K562 (cell line): ENCODE results near the gene PLCB3. TPM values are rescaled to one million over a fixed set of nuclear protein-coding genes. Genes with fewer than 3 reads are reported as not detected.

Experiments
- C11orf30 ChIP-seq: fragments of 450-650 bp; IDR thresholded peaks from 2 replicates; pipeline ENCODE4 v1.6.1; 2016; ENCODE audit warnings: low read depth, mild to moderate bottlenecking
- CREM ChIP-seq: IDR thresholded peaks from 2 replicates; pipeline ENCODE4 v1.6.1; 2014; ENCODE audit warnings: antibody characterized with exemption, low read depth
- DDX20 ChIP-seq: fragments of 450-650 bp; IDR thresholded peaks from 2 replicates; pipeline ENCODE4 v1.6.1; 2016; ENCODE audit warnings: missing genetic modification characterization, low read depth, mild to moderate bottlenecking, missing compliant biosample characterization, moderate library complexity
- ETS2 ChIP-seq: IDR thresholded peaks from 2 replicates; pipeline ENCODE4 v1.6.1; 2016; ENCODE audit warnings: borderline replicate concordance, missing genetic modification characterization, mild to moderate bottlenecking, moderate library complexity, missing compliant biosample characterization; ENCODE audit not compliant: poor library complexity, severe bottlenecking
- EWSR1 ChIP-seq: fragments of 450-650 bp; IDR thresholded peaks from 2 replicates; pipeline ENCODE4 v1.6.1; 2018; ENCODE audit warnings: borderline replicate concordance, mild to moderate bottlenecking, low read depth, moderate library complexity; ENCODE audit not compliant: partially characterized antibody
- FOXK1 ChIP-seq: sonication (generic); formaldehyde crosslinking; IDR thresholded peaks from 2 replicates; pipeline ENCODE4 v1.8.0; 2022; ENCODE audit warnings: missing genetic modification reagents, mild to moderate bottlenecking, borderline replicate concordance
- HIVEP1 ChIP-seq: fragments of 250-450 bp; sonication (Bioruptor Pico); IDR thresholded peaks from 2 replicates; pipeline ENCODE4 v1.4.0; 2020; ENCODE audit warnings: mild to moderate bottlenecking
- JUN ChIP-seq, 2 experiments: sonication (generic) in 1 of 2; formaldehyde crosslinking in 1 of 2; IDR thresholded peaks; 2 replicates each; pipeline versions ENCODE4 v1.6.1 to v1.8.0; 2012 to 2022; ENCODE audit warnings: borderline replicate concordance in 2 of 2, mild to moderate bottlenecking in 2 of 2, improper control_type of control experiment in 1 of 2, low read depth in 1 of 2, low read length in 1 of 2, missing genetic modification reagents in 1 of 2
- KDM5B ChIP-seq: fragments of 200-600 bp; sonication (generic); IDR thresholded peaks from 2 replicates; pipeline ENCODE4 v1.6.1; 2012; ENCODE audit warnings: low read depth, mild to moderate bottlenecking, moderate library complexity, low read length, control low read depth, inconsistent platforms; ENCODE audit not compliant: insufficient replicate concordance
- KLF16 ChIP-seq: IDR thresholded peaks from 2 replicates; pipeline ENCODE4 v1.6.1; 2016; ENCODE audit warnings: antibody characterized with exemption
- NFE2 ChIP-seq: IDR thresholded peaks from 2 replicates; pipeline ENCODE4 v1.6.1; 2014; ENCODE audit warnings: antibody characterized with exemption, low read depth
- NFRKB ChIP-seq: fragments of 450-650 bp; IDR thresholded peaks from 2 replicates; pipeline ENCODE4 v1.6.1; 2016; ENCODE audit warnings: low read depth
- PRMT5 ChIP-seq: sonication (generic); formaldehyde crosslinking; IDR thresholded peaks from 2 replicates; pipeline ENCODE4 v1.5.0; 2020; ENCODE audit warnings: missing genetic modification reagents
- ZBTB1 ChIP-seq: sonication (generic); formaldehyde crosslinking; IDR thresholded peaks from 2 replicates; pipeline ENCODE4 v1.8.1; 2023; ENCODE audit warnings: missing genetic modification reagents, low read depth, mild to moderate bottlenecking, borderline replicate concordance
- ZBTB49 ChIP-seq: sonication (generic); formaldehyde crosslinking; IDR thresholded peaks from 2 replicates; pipeline ENCODE4 v1.8.0; 2022; ENCODE audit warnings: missing genetic modification reagents, mild to moderate bottlenecking, borderline replicate concordance
- ZNF12 ChIP-seq: sonication (generic); formaldehyde crosslinking; IDR thresholded peaks from 2 replicates; pipeline ENCODE4 v1.4.0; 2020; ENCODE audit warnings: mild to moderate bottlenecking, missing genetic modification reagents
- ZNF124 ChIP-seq: sonication (generic); formaldehyde crosslinking; IDR thresholded peaks from 2 replicates; pipeline ENCODE4 v1.8.1; 2022; ENCODE audit warnings: missing genetic modification reagents
- ZNF740 ChIP-seq, 3 experiments: fragments of 200-800 bp in 1 of 3; sonication (Bioruptor generic) in 1 of 3; sonication (generic) in 1 of 3; formaldehyde crosslinking in 1 of 3; IDR thresholded peaks; 2 replicates each; pipeline versions ENCODE4 v1.6.1 to v1.8.0; 2016 to 2022; ENCODE audit warnings: mild to moderate bottlenecking in 2 of 3, missing compliant biosample characterization in 2 of 3, missing genetic modification characterization in 2 of 3, missing genetic modification reagents in 1 of 3
- ZSCAN29 ChIP-seq: fragments of 450-650 bp; IDR thresholded peaks from 2 replicates; pipeline ENCODE4 v1.6.1; 2017
- polyA plus RNA-seq, 8 experiments: library from polyadenylated mRNA; depleted of rRNA in 4 of 8; stranded (reverse) in 5 of 8; unstranded in 3 of 8; fragments of >200 nt; fragmentation: Nextera tagmentation in 2 of 8; fragmentation: Illumina TruSeq in 1 of 8; extraction: Ambion mirVana in 2 of 8; extraction: Trizol in 1 of 8; gene quantifications; 2 replicates each; pipeline versions ENCODE4 v1.2.1 to v1.2.3, GENCODE V29; 2011 to 2014; ENCODE audit warnings: inconsistent platforms in 1 of 8, missing spikeins in 1 of 8
- total RNA-seq, 7 experiments: library from RNA; depleted of rRNA in 6 of 7; stranded (reverse); fragments of >200 nt in 6 of 7; fragmentation: Illumina TruSeq in 2 of 7; extraction: Trizol in 2 of 7; gene quantifications; 2 replicates each; pipeline versions ENCODE4 v1.2.1 to v1.2.3, GENCODE V29; 2011 to 2021; ENCODE audit warnings: low replicate concordance in 1 of 7
- TF ChIP-seq, protein P1 (sequence below), 2 experiments: IDR thresholded peaks; 2 replicates each; pipeline ENCODE4 v1.6.1; 2012; ENCODE audit warnings: improper control_type of control experiment in 2 of 2, low read depth in 2 of 2, low read length in 2 of 2, borderline replicate concordance in 1 of 2
- TF ChIP-seq, protein P2 (sequence below): fragments of 250-450 bp; sonication (Bioruptor Pico); IDR thresholded peaks from 2 replicates; pipeline ENCODE4 v1.8.0; 2022; ENCODE audit warnings: inconsistent platforms, mild to moderate bottlenecking, moderate library complexity, borderline replicate concordance

PLCB3 gene
- total and polyA plus RNA-seq, 9 of the 15 experiments (the other 6 are each of a cell fraction or from before 2014, with no cell fraction given): 0.31 to 44.8 (median 14.6) TPM

DNA sequence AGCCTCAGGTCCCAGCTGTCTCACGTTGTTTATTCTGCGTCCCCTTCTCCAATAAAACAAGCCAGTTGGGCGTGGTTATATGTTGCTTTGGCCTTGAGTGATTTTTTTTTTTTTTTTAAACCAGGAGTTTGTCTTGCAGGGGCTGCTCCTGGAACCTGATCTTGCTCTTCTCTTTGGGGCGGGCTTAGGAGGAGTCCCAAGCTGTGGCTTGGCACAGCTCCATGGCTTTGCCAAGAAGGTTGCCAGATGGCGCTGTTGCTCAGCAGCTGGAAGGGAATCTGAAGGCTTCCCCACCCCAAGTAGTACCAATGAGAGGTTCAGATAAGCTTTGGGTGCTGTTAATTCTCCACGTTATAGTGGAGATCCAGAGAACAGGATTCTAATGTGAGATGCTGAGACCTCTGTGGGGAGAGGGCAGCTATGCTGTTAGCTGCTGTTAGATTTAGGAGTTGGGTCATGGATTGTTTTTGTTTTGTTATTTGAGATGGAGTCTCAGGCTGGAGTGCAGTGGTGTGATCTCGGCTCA, 46.8 kb upstream of the PLCB3 start (continued):
- TF ChIP-seq, protein P1, sequence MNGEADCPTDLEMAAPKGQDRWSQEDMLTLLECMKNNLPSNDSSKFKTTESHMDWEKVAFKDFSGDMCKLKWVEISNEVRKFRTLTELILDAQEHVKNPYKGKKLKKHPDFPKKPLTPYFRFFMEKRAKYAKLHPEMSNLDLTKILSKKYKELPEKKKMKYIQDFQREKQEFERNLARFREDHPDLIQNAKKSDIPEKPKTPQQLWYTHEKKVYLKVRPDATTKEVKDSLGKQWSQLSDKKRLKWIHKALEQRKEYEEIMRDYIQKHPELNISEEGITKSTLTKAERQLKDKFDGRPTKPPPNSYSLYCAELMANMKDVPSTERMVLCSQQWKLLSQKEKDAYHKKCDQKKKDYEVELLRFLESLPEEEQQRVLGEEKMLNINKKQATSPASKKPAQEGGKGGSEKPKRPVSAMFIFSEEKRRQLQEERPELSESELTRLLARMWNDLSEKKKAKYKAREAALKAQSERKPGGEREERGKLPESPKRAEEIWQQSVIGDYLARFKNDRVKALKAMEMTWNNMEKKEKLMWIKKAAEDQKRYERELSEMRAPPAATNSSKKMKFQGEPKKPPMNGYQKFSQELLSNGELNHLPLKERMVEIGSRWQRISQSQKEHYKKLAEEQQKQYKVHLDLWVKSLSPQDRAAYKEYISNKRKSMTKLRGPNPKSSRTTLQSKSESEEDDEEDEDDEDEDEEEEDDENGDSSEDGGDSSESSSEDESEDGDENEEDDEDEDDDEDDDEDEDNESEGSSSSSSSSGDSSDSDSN (IDR thresholded peaks at IDR 0.05; ENCODE audit: borderline replicate concordance in 1 of 2, low read depth in 2 of 2, low read length in 2 of 2): no peak
- no peak for TF ChIP-seq PRMT5 (CRISPR knock-in tag)
- TF ChIP-seq ZSCAN29: no peak; the same call in 1 of the 2 replicates
- TF ChIP-seq EWSR1: no peak
- no peak for TF ChIP-seq C11orf30
- TF ChIP-seq ZNF12 (CRISPR knock-in tag): no peak
- no peak for TF ChIP-seq ZBTB49
- TF ChIP-seq CREM: 0 out of 2 replicates have a peak, but pooled peaks have one; percentile 26
- no peak for TF ChIP-seq ZNF740 (CRISPR knock-in tag; IDR thresholded peaks at IDR 0.05)
- no peak for TF ChIP-seq ZNF740 (tag; IDR thresholded peaks at IDR 0.05)
- no peak for TF ChIP-seq NFRKB
- TF ChIP-seq NFE2: no peak
- no peak for TF ChIP-seq FOXK1 (CRISPR knock-in tag)
- TF ChIP-seq KLF16: peak; percentile 39; the same call in 1 of the 2 replicates
- TF ChIP-seq, protein P2, sequence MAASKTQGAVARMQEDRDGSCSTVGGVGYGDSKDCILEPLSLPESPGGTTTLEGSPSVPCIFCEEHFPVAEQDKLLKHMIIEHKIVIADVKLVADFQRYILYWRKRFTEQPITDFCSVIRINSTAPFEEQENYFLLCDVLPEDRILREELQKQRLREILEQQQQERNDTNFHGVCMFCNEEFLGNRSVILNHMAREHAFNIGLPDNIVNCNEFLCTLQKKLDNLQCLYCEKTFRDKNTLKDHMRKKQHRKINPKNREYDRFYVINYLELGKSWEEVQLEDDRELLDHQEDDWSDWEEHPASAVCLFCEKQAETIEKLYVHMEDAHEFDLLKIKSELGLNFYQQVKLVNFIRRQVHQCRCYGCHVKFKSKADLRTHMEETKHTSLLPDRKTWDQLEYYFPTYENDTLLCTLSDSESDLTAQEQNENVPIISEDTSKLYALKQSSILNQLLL (CRISPR knock-in tag): no peak
- TF ChIP-seq ZNF124: no peak
- TF ChIP-seq JUN (IDR thresholded peaks at IDR 0.05; ENCODE audit: borderline replicate concordance, low read depth, low read length): 0 out of 2 replicates have a peak, but pooled peaks have one; percentile 41
- TF ChIP-seq JUN (CRISPR knock-in tag; IDR thresholded peaks at IDR 0.05; ENCODE audit: borderline replicate concordance): no peak
- TF ChIP-seq ETS2 (tag): no peak
- no peak for TF ChIP-seq KDM5B
- TF ChIP-seq HIVEP1 (CRISPR knock-in tag): no peak
- no peak for TF ChIP-seq ZBTB1
- TF ChIP-seq DDX20 (tag): no peak
